Measurements from ENCODE around the gene CHCHD5.

DNA sequence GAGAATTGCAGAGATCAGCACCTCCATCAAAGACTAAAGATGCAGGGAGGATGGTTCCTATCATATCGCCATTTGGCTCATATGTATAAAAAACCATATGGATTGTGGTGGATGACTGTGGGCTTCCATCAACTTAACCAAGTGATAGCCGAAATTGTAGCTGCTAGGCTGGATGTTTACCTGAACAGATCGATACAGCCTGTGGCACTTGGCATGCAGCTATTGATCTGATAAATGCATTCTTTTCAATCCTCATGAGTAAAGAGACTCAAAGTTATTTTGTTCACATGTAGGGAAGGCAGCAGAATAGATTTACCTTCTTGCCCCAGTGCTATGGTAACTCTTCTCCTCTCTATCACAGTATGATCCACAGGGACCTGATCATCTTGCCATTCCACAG is 18.5 kb downstream of the CHCHD5 start:
- TF ChIP-seq CTCF (IDR thresholded peaks at IDR 0.05 in 8 of 11, conservative IDR thresholded peaks at IDR 0.05 in 3 of 11) (no peak), POLR2A (IDR thresholded peaks at IDR 0.05) (no peak)

Data from spleen (tissue), 7 donors.